ENCODE results near the gene CAMTA1. TPM values are rescaled to one million over a fixed set of nuclear protein-coding genes. Genes with fewer than 3 reads are reported as not detected.

CAMTA1 gene
- polyA plus RNA-seq, 1 donor (not counting 4 experiments of a cell fraction or from before 2014, with no cell fraction given), result 51.4 TPM

DNA sequence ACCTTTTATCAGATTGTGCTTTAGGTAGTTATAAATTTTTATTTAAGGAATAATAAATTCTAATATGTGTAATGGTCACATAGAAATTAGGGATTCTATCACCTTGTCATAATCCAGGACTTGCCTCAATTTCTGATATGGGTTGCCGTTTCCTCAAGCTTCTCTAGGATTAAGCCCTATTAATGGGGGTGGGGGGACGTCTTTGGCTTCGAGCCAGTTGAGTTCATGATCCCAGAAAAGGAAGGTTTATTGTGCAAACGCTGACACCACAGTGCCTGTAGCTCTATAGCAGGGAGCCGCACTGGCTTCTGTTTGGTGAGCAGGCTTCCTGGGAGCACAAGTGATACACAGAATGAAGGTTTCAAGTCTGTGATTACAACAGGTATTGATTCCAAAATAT, 963.9 kb downstream of the CAMTA1 start:
- Histone ChIP-seq H3K27ac (ENCODE audit: control insufficient read depth, insufficient read depth, low read length) (no peak overlapping the region), H4K20me1 (ENCODE audit: control insufficient read depth, extremely low read depth, insufficient read depth, low read length) (no peaks in the 10 kb centered on the region), H3K4me1 (ENCODE audit: control insufficient read depth, extremely low read depth, insufficient read depth, low read length) (peaks cover 17% of the 10 kb centered on the region), H3K4me2 (ENCODE audit: control insufficient read depth, extremely low read depth, insufficient read depth, low read depth, low read length) (no peak overlapping the region), H3K4me3 (ENCODE audit: control insufficient read depth in 2 of 3, extremely low read depth in 1 of 3, insufficient read depth in 2 of 3, low read depth in 1 of 3, low read length in 3 of 3) (no peak overlapping the region), H3K79me2 (ENCODE audit: control insufficient read depth, insufficient read depth, low read length) (no peaks in the 10 kb centered on the region), H3K9ac (ENCODE audit: control insufficient read depth, extremely low read depth, insufficient read depth, low read length) (no peak overlapping the region), H3K36me3 (ENCODE audit: control insufficient read depth in 2 of 2, extremely low read depth in 1 of 2, insufficient read depth in 2 of 2, low read length in 2 of 2) (no peaks in the 10 kb centered on the region), H3K9me1 (ENCODE audit: control insufficient read depth, extremely low read depth, insufficient read depth, low read length) (no peaks in the 10 kb centered on the region), H2AFZ (ENCODE audit: control insufficient read depth, low read length) (no peak overlapping the region), H3K9me3 (ENCODE audit: control insufficient read depth, low read depth, low read length) (no peaks in the 10 kb centered on the region), H3K27me3 (ENCODE audit: control insufficient read depth, extremely low read depth, insufficient read depth, low read length) (no peaks in the 10 kb centered on the region)
- DNase-seq (ENCODE audit: low read depth, low spot score), result no peak
- dilution Hi-C loops (cut with MboI; ENCODE audit: extremely low pct_ligation_motif_present, low sequenced_read_pairs), result no loop called here
- no peak for FAIRE-seq
- no peak for TF ChIP-seq EZH2 (IDR thresholded peaks at IDR 0.05; ENCODE audit: low read length)
- TF ChIP-seq, protein P1, sequence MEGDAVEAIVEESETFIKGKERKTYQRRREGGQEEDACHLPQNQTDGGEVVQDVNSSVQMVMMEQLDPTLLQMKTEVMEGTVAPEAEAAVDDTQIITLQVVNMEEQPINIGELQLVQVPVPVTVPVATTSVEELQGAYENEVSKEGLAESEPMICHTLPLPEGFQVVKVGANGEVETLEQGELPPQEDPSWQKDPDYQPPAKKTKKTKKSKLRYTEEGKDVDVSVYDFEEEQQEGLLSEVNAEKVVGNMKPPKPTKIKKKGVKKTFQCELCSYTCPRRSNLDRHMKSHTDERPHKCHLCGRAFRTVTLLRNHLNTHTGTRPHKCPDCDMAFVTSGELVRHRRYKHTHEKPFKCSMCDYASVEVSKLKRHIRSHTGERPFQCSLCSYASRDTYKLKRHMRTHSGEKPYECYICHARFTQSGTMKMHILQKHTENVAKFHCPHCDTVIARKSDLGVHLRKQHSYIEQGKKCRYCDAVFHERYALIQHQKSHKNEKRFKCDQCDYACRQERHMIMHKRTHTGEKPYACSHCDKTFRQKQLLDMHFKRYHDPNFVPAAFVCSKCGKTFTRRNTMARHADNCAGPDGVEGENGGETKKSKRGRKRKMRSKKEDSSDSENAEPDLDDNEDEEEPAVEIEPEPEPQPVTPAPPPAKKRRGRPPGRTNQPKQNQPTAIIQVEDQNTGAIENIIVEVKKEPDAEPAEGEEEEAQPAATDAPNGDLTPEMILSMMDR (optimal IDR thresholded peaks at IDR 0.05 in 1 of 3, IDR thresholded peaks at IDR 0.05 in 1 of 3, conservative IDR thresholded peaks at IDR 0.05 in 1 of 3; ENCODE audit: extremely low read depth in 1 of 3, insufficient read depth in 2 of 3, low read length in 3 of 3), result no peak

DNA sequence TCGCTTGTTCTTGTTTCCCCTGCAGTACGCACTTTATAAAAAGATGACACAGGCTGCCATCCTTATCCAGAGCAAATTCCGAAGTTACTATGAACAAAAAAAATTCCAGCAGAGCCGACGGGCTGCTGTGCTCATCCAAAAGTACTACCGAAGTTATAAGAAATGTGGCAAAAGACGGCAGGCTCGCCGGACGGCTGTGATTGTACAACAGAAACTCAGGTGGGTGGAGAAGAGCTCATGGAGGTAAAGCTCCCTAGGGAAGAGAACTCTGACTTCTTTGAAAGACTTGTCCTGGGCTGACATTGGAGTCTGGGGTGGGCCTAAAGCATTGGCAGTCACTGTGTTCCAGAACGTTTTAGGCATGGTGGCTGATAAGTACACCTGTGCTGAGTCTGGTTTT, 965.9 kb downstream of the CAMTA1 start:
- Histone ChIP-seq H3K36me3 (ENCODE audit: control insufficient read depth in 2 of 2, extremely low read depth in 1 of 2, insufficient read depth in 2 of 2, low read length in 2 of 2) (no peaks in the 10 kb centered on the region), H3K4me2 (ENCODE audit: control insufficient read depth, extremely low read depth, insufficient read depth, low read depth, low read length) (no peak overlapping the region), H3K9ac (ENCODE audit: control insufficient read depth, extremely low read depth, insufficient read depth, low read length) (no peak overlapping the region), H3K4me1 (ENCODE audit: control insufficient read depth, extremely low read depth, insufficient read depth, low read length) (peaks cover 8% of the 10 kb centered on the region), H3K27ac (ENCODE audit: control insufficient read depth, insufficient read depth, low read length) (no peak overlapping the region), H3K4me3 (ENCODE audit: control insufficient read depth in 2 of 3, extremely low read depth in 1 of 3, insufficient read depth in 2 of 3, low read depth in 1 of 3, low read length in 3 of 3) (no peak overlapping the region), H4K20me1 (ENCODE audit: control insufficient read depth, extremely low read depth, insufficient read depth, low read length) (no peaks in the 10 kb centered on the region), H3K79me2 (ENCODE audit: control insufficient read depth, insufficient read depth, low read length) (no peaks in the 10 kb centered on the region), H2AFZ (ENCODE audit: control insufficient read depth, low read length) (no peak overlapping the region), H3K9me3 (ENCODE audit: control insufficient read depth, low read depth, low read length) (no peaks in the 10 kb centered on the region), H3K9me1 (ENCODE audit: control insufficient read depth, extremely low read depth, insufficient read depth, low read length) (no peaks in the 10 kb centered on the region), H3K27me3 (ENCODE audit: control insufficient read depth, extremely low read depth, insufficient read depth, low read length) (no peaks in the 10 kb centered on the region)
- FAIRE-seq (no peak), DNase-seq (ENCODE audit: low read depth, low spot score) (no peak)
- dilution Hi-C loops (cut with MboI; ENCODE audit: extremely low pct_ligation_motif_present, low sequenced_read_pairs), result no loop called here
- no peak for TF ChIP-seq EZH2 (IDR thresholded peaks at IDR 0.05; ENCODE audit: low read length)
- TF ChIP-seq, protein P1 (optimal IDR thresholded peaks at IDR 0.05 in 1 of 3, IDR thresholded peaks at IDR 0.05 in 1 of 3, conservative IDR thresholded peaks at IDR 0.05 in 1 of 3; ENCODE audit: extremely low read depth in 1 of 3, insufficient read depth in 2 of 3, low read length in 3 of 3), result no peak

All from keratinocyte (primary cell).